Measurements from ENCODE around the gene GTF3C4.

DNA sequence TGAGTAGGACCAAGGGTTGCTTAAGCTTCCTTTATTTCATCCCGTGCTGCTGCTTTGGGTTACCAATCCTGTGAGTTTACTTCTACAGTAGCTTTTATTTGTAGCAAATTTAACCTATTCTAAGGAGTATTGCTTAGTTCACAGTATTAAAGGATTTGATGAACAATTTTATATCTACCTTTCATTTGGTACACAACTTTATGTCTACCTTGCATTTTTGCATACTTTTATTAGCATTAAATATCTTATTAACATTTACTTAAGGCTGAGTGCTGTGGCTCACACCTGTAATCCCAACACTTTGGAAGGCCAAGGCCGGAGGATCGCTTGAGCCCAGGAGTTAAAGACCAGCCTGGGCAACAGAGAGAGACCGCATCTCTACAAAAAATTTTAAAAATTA, 4.2 kb downstream of the GTF3C4 start:
- TF ChIP-seq POLR2A (IDR thresholded peaks at IDR 0.05; ENCODE audit: low read depth, low read length) (no peak), POLR2AphosphoS5 (IDR thresholded peaks at IDR 0.05; ENCODE audit: low read depth, low read length) (no peak), TAF1 (IDR thresholded peaks at IDR 0.05; ENCODE audit: borderline replicate concordance, low read depth, low read length) (no peak)
